Measurements from ENCODE around the gene NBEAL2.

GRCh38 chr3:46960835-46961234 lies 18.6 kb upstream of the NBEAL2 start:
- no peak for TF ChIP-seq CTCF (IDR thresholded peaks at IDR 0.05)
- no peak for TF ChIP-seq POLR2A (IDR thresholded peaks at IDR 0.05)
